Mononuclear cell (primary cell): ENCODE results near the gene CSF2RB. TPM values are rescaled to one million over a fixed set of nuclear protein-coding genes. Genes with fewer than 3 reads are reported as not detected.
"Not testable (repeated sequence)": the region's sequence is repeated elsewhere in the genome, so short reads cannot be mapped to it uniquely, and the experiment has no call there.

Experiments
- H3K27me3 ChIP-seq: 2 replicates; pipeline ENCODE4 v1.6.0; 2011; ENCODE audit warnings: low read length, control low read depth; ENCODE audit not compliant: insufficient read depth
- H3K4me1 ChIP-seq: 2 replicates; pipeline ENCODE4 v1.5.1; 2011; ENCODE audit warnings: mild to moderate bottlenecking, low read length, control low read depth; ENCODE audit not compliant: insufficient read depth
- H3K4me3 ChIP-seq: 2 replicates; pipeline ENCODE4 v1.5.1; 2011; ENCODE audit warnings: mild to moderate bottlenecking, low read length, moderate library complexity
- H3K9me3 ChIP-seq: 2 replicates; pipeline ENCODE4 v1.5.1; 2011; ENCODE audit warnings: low read depth, mild to moderate bottlenecking, control low read depth, low read length
- total RNA-seq: library from RNA; depleted of rRNA; stranded (reverse); fragments of >200 nt; gene quantifications from one replicate; pipeline ENCODE4 v1.2.3, GENCODE V29; 2012

Gene CSF2RB
- total RNA-seq, 1 donor = 17.4 TPM

GRCh38 chr22:36977947-36978660, 64.7 kb downstream of the CSF2RB start:
- Histone ChIP-seq H3K4me1 (peaks cover 7% of the 10 kb centered on the region), H3K4me3 (peak overlapping the region; percentile 45), H3K27me3 (no peaks in the 10 kb centered on the region), H3K9me3 (no peaks in the 10 kb centered on the region)

- Histone ChIP-seq H3K27me3 (no peaks in the 10 kb centered on the region), H3K4me1 (peaks cover 7% of the 10 kb centered on the region), H3K4me3 (no peak overlapping the region), H3K9me3 (no peaks in the 10 kb centered on the region)
These were observed 65.8 kb downstream of the CSF2RB start for GRCh38 chr22:36979016-36979910.

- peaks cover 10% of the 10 kb centered on the region for H3K9me3 ChIP-seq
- peaks cover 7% of the 10 kb centered on the region for H3K4me1 ChIP-seq
- no peak overlapping the region for H3K4me3 ChIP-seq
- no peaks in the 10 kb centered on the region for H3K27me3 ChIP-seq
These were observed 67.9 kb downstream of the CSF2RB start for GRCh38 chr22:36981247-36981775.

- Histone ChIP-seq H3K4me1 (peaks cover 6% of the 10 kb centered on the region), H3K27me3 (no peaks in the 10 kb centered on the region), H3K9me3 (peaks cover 12% of the 10 kb centered on the region), H3K4me3 (no peak overlapping the region)
These were observed 68.7 kb downstream of the CSF2RB start for GRCh38 chr22:36982136-36982535.

- Histone ChIP-seq H3K9me3 (peaks cover 12% of the 10 kb centered on the region), H3K27me3 (peaks cover 6% of the 10 kb centered on the region), H3K4me1 (no peaks in the 10 kb centered on the region), H3K4me3 (no peak overlapping the region)
These were observed 71.9 kb downstream of the CSF2RB start for GRCh38 chr22:36985211-36985889.

GRCh38 chr22:36986242-36986821, 72.9 kb downstream of the CSF2RB start:
- Histone ChIP-seq H3K9me3 (peaks cover 12% of the 10 kb centered on the region), H3K27me3 (peaks cover 14% of the 10 kb centered on the region), H3K4me1 (no peaks in the 10 kb centered on the region), H3K4me3 (no peak overlapping the region)

GRCh38 chr22:36988075-36988832, 74.8 kb downstream of the CSF2RB start:
- Histone ChIP-seq H3K27me3 (peaks cover 14% of the 10 kb centered on the region), H3K4me1 (no peaks in the 10 kb centered on the region), H3K9me3 (peaks cover 12% of the 10 kb centered on the region), H3K4me3 (no peak overlapping the region)

- H3K4me3 ChIP-seq, H3K4me1 ChIP-seq: not testable (repeated sequence)
- Histone ChIP-seq H3K9me3 (peaks cover 12% of the 10 kb centered on the region), H3K27me3 (peaks cover 14% of the 10 kb centered on the region)
These were observed 75.6 kb downstream of the CSF2RB start for GRCh38 chr22:36989012-36989411.

Other genes with a start within 250 kb of the CSF2RB start
- not detected for gene CACNG2, start 209.9 kb upstream of the CSF2RB start, total RNA-seq
- gene IFT27, start 137.5 kb upstream of the CSF2RB start, total RNA-seq = 1.6 TPM
- gene PVALB, start 96.6 kb upstream of the CSF2RB start, total RNA-seq = 0.73 TPM
- gene NCF4, start 52.6 kb upstream of the CSF2RB start, total RNA-seq = 22.8 TPM
- gene TST, start 105.8 kb downstream of the CSF2RB start, total RNA-seq = 6.7 TPM
- 20.7 TPM for gene MPST, start 106.1 kb downstream of the CSF2RB start, total RNA-seq
- 10.0 TPM for gene KCTD17, start 138.1 kb downstream of the CSF2RB start, total RNA-seq
- under 0.01 TPM for gene TMPRSS6, start 196.1 kb downstream of the CSF2RB start, total RNA-seq
- 26.9 TPM for gene IL2RB, start 236.3 kb downstream of the CSF2RB start, total RNA-seq